CD4-positive, alpha-beta memory T cell (primary cell): ENCODE data around the gene EDEM2. TPM values are rescaled to one million over a fixed set of nuclear protein-coding genes. Genes with fewer than 3 reads are reported as not detected.

Source experiments
- CTCF ChIA-PET: fragments of 350-600 bp; sonication (Branson Sonifier 250); formaldehyde crosslinking; loops from one replicate; lab custom pipeline; 2021; ENCODE audit warnings: inconsistent platforms; ENCODE audit not compliant: partially characterized antibody; lab: Charles Lee
- POLR2A ChIA-PET: fragments of 350-600 bp; sonication (Branson Sonifier 250); formaldehyde crosslinking; loops from one replicate; lab custom pipeline; 2021; ENCODE audit not compliant: partially characterized antibody; lab: Charles Lee
- DNase-seq, 5 donors: peaks; one replicate each; pipeline versions ENCODE4 v3.0.0 to v3.0.0-alpha.2; 2020 to 2022; ENCODE audit warnings: mixed read lengths in 1 of 5
- H3K27ac ChIP-seq: one replicate; pipeline ENCODE4 v1.7.0; 2013; ENCODE audit warnings: low read depth, low read length
- H3K27me3 ChIP-seq: 2 replicates; pipeline ENCODE4 v1.7.0; 2013; ENCODE audit warnings: mild to moderate bottlenecking, low read length, moderate library complexity; ENCODE audit not compliant: insufficient read depth
- H3K36me3 ChIP-seq: 2 replicates; pipeline ENCODE4 v1.7.0; 2013; ENCODE audit warnings: mild to moderate bottlenecking, low read length, moderate library complexity; ENCODE audit not compliant: insufficient read depth
- H3K4me1 ChIP-seq: 2 replicates; pipeline ENCODE4 v1.7.0; 2013; ENCODE audit warnings: mild to moderate bottlenecking, low read length, moderate library complexity; ENCODE audit not compliant: insufficient read depth
- H3K4me3 ChIP-seq, 2 donors: one replicate each; pipeline ENCODE4 v1.7.0; 2013; ENCODE audit warnings: low read length in 2 of 2, mild to moderate bottlenecking in 1 of 2
- H3K9me3 ChIP-seq, 2 donors: one replicate each; pipeline ENCODE4 v1.7.0; 2013; ENCODE audit warnings: low read length in 2 of 2, control low read depth in 1 of 2; ENCODE audit not compliant: control insufficient read depth in 1 of 2
- H3K27ac Mint-ChIP-seq, 7 donors: one replicate each; pipeline ENCODE4 v1.8.0; 2020 to 2021; ENCODE audit warnings: mixed read lengths in 7 of 7, mild to moderate bottlenecking in 6 of 7, inconsistent platforms in 3 of 7, moderate library complexity in 3 of 7
- H3K27me3 Mint-ChIP-seq, 2 donors: one replicate each; pipeline ENCODE4 v1.8.0; 2020 to 2021; ENCODE audit warnings: mixed read lengths in 2 of 2
- H3K36me3 Mint-ChIP-seq, 2 donors: one replicate each; pipeline ENCODE4 v1.8.0; 2020 to 2021; ENCODE audit warnings: mixed read lengths in 2 of 2, inconsistent platforms in 1 of 2, mild to moderate bottlenecking in 1 of 2
- H3K4me1 Mint-ChIP-seq, 4 donors: one replicate each; pipeline ENCODE4 v1.8.0; 2020 to 2021; ENCODE audit warnings: mixed read lengths in 4 of 4, mild to moderate bottlenecking in 1 of 4
- H3K4me3 Mint-ChIP-seq, 8 donors: one replicate each; pipeline ENCODE4 v1.8.0; 2020 to 2021; ENCODE audit warnings: mixed read lengths in 8 of 8, mild to moderate bottlenecking in 7 of 8, moderate library complexity in 6 of 8, inconsistent platforms in 3 of 8
- H3K9me3 Mint-ChIP-seq, 8 donors: one replicate each; pipeline ENCODE4 v1.8.0; 2020 to 2021; ENCODE audit warnings: mixed read lengths in 8 of 8, mild to moderate bottlenecking in 5 of 8, inconsistent platforms in 3 of 8, moderate library complexity in 1 of 8
- intact Hi-C: fragments of 100-400 bp; cut with micrococcal nuclease; formaldehyde crosslinking; loops from one replicate; pipeline ENCODE4 v1.15.1; 2023
- polyA plus RNA-seq, 2 donors: library from polyadenylated mRNA; unstranded; fragments of 300-500 nt; fragmentation: Illumina TruSeq; gene quantifications; one replicate each; pipeline ENCODE4 v1.2.3, GENCODE V29; 2021
- total RNA-seq, 2 experiments: library from RNA; stranded (reverse); gene quantifications; one replicate each; pipeline ENCODE4 v1.2.3, GENCODE V29; 2021

EDEM2 gene
- total and polyA plus RNA-seq, 4 experiments from 2014 or later, result 27.2 to 62.1 (median 39.8) TPM

GRCh38 chr20:35125753-35126152 lies 21.4 kb downstream of the EDEM2 start:
- peak overlapping the region in 2 of 7 donors; percentile 58 to 76 for H3K27ac Mint-ChIP-seq
- intact Hi-C loops, result no loop called here
- no peaks in the 10 kb centered on the region for H3K4me1 ChIP-seq
- H3K27me3 Mint-ChIP-seq, result no peaks in the 10 kb centered on the region
- peaks cover 0 to 2% (median under 1%) of the 10 kb centered on the region in 4 donors for H3K4me1 Mint-ChIP-seq
- H3K4me3 ChIP-seq, result no peak overlapping the region
- no peaks in the 10 kb centered on the region for H3K27me3 ChIP-seq
- no peaks in the 10 kb centered on the region for H3K9me3 ChIP-seq
- H3K36me3 Mint-ChIP-seq, result peaks cover 42 to 69% of the 10 kb centered on the region in 2 donors
- POLR2A ChIA-PET, result no interaction called here
- H3K4me3 Mint-ChIP-seq, result no peak overlapping the region
- DNase-seq, result no peak
- H3K9me3 Mint-ChIP-seq, result no peaks in the 10 kb centered on the region
- peaks cover 54% of the 10 kb centered on the region for H3K36me3 ChIP-seq
- CTCF ChIA-PET, result interaction anchor here (0.7 kb wide), 1 partner anchor 30 kb away, joined by 4 read pairs; no protein-coding TSS in a partner anchor
- H3K27ac ChIP-seq, result no peak overlapping the region

GRCh38 chr20:35122756-35123405 lies 24.3 kb downstream of the EDEM2 start:
- ChIA-PET CTCF (interaction anchor here (0.8 kb wide), 1 partner anchor 11 kb away, joined by 3 read pairs; no protein-coding TSS in a partner anchor), POLR2A (no interaction called here)
- intact Hi-C loops, result no loop called here
- no peaks in the 10 kb centered on the region for H3K9me3 ChIP-seq
- no peaks in the 10 kb centered on the region for H3K4me1 ChIP-seq
- H3K36me3 Mint-ChIP-seq, result peaks cover 64 to 84% of the 10 kb centered on the region in 2 donors
- peaks cover 0 to 2% (median under 1%) of the 10 kb centered on the region in 4 donors for H3K4me1 Mint-ChIP-seq
- peaks cover 77% of the 10 kb centered on the region for H3K36me3 ChIP-seq
- DNase-seq, result no peak
- H3K27me3 ChIP-seq, result no peaks in the 10 kb centered on the region
- no peak overlapping the region for H3K4me3 Mint-ChIP-seq
- H3K4me3 ChIP-seq, result no peak overlapping the region
- H3K27ac Mint-ChIP-seq, result peak overlapping the region in 1 of 7 donors; percentile 43
- no peak overlapping the region for H3K27ac ChIP-seq
- no peaks in the 10 kb centered on the region for H3K27me3 Mint-ChIP-seq
- H3K9me3 Mint-ChIP-seq, result no peaks in the 10 kb centered on the region

- Mint-ChIP-seq H3K4me3 (no peak overlapping the region), H3K27me3 (no peaks in the 10 kb centered on the region), H3K9me3 (no peaks in the 10 kb centered on the region), H3K27ac (no peak overlapping the region), H3K36me3 (peaks cover 62 to 87% of the 10 kb centered on the region in 2 donors), H3K4me1 (no peaks in the 10 kb centered on the region)
- ChIA-PET POLR2A (no interaction called here), CTCF (interaction anchor here (0.7 kb wide), 1 partner anchor 25 kb away, joined by 3 read pairs; no protein-coding TSS in a partner anchor)
- no peak for DNase-seq
- no peaks in the 10 kb centered on the region for H3K27me3 ChIP-seq
- no peak overlapping the region for H3K27ac ChIP-seq
- intact Hi-C loops, result no loop called here
- H3K36me3 ChIP-seq, result peaks cover 74% of the 10 kb centered on the region
- no peaks in the 10 kb centered on the region for H3K9me3 ChIP-seq
- no peaks in the 10 kb centered on the region for H3K4me1 ChIP-seq
- H3K4me3 ChIP-seq, result no peak overlapping the region
Measured at GRCh38 chr20:35121186-35121585, 25.9 kb downstream of the EDEM2 start.

- Mint-ChIP-seq H3K27ac (peak overlapping the region in 3 of 7 donors; percentile 8 to 18 (median 11)), H3K36me3 (peaks cover 64 to 89% of the 10 kb centered on the region in 2 donors), H3K9me3 (no peaks in the 10 kb centered on the region), H3K4me1 (no peaks in the 10 kb centered on the region), H3K27me3 (no peaks in the 10 kb centered on the region), H3K4me3 (no peak overlapping the region)
- Histone ChIP-seq H3K36me3 (peaks cover 78% of the 10 kb centered on the region), H3K27me3 (no peaks in the 10 kb centered on the region), H3K4me3 (no peak overlapping the region), H3K4me1 (no peaks in the 10 kb centered on the region), H3K27ac (no peak overlapping the region), H3K9me3 (no peaks in the 10 kb centered on the region)
- DNase-seq, result no peak
- CTCF ChIA-PET, result interaction anchor here (1.4 kb wide), 1 partner anchor 24 kb away, joined by 8 read pairs; no protein-coding TSS in a partner anchor
- POLR2A ChIA-PET, result interaction anchor here (1.1 kb wide), 1 partner anchor 108 kb away, joined by 3 read pairs; no protein-coding TSS in a partner anchor
- intact Hi-C loops, result no loop called here
Measured at GRCh38 chr20:35120012-35120701, 27.0 kb downstream of the EDEM2 start.

- H3K36me3 Mint-ChIP-seq, result peaks cover 47 to 75% of the 10 kb centered on the region in 2 donors
- CTCF ChIA-PET, result interaction anchor here (1.1 to 1.3 kb wide), 2 partner anchors 25 to 91 kb away, joined by 3 read pairs; partner anchors contain the start of gene TRPC4AP
- POLR2A ChIA-PET, result no interaction called here
- Histone ChIP-seq H3K27me3 (no peaks in the 10 kb centered on the region), H3K27ac (no peak overlapping the region), H3K36me3 (peaks cover 55% of the 10 kb centered on the region), H3K4me1 (no peaks in the 10 kb centered on the region), H3K4me3 (no peak overlapping the region), H3K9me3 (no peaks in the 10 kb centered on the region)
- no peak for DNase-seq
- peak overlapping the region in 1 of 8 donors; percentile 2 for H3K4me3 Mint-ChIP-seq
- H3K27ac Mint-ChIP-seq, result peak overlapping the region in 3 of 7 donors; percentile 15 to 74 (median 53)
- H3K4me1 Mint-ChIP-seq, result no peaks in the 10 kb centered on the region
- intact Hi-C loops, result no loop called here
- H3K9me3 Mint-ChIP-seq, result no peaks in the 10 kb centered on the region
- H3K27me3 Mint-ChIP-seq, result no peaks in the 10 kb centered on the region
Measured at GRCh38 chr20:35117629-35118028, 29.5 kb downstream of the EDEM2 start.

GRCh38 chr20:35117196-35117595 lies 29.9 kb downstream of the EDEM2 start:
- Histone ChIP-seq H3K27ac (no peak overlapping the region), H3K4me1 (no peaks in the 10 kb centered on the region), H3K9me3 (no peaks in the 10 kb centered on the region), H3K4me3 (no peak overlapping the region), H3K27me3 (no peaks in the 10 kb centered on the region), H3K36me3 (peaks cover 51% of the 10 kb centered on the region)
- Mint-ChIP-seq H3K27me3 (no peaks in the 10 kb centered on the region), H3K27ac (peak overlapping the region in 3 of 7 donors; percentile 41 to 61 (median 48)), H3K36me3 (peaks cover 47 to 73% of the 10 kb centered on the region in 2 donors), H3K9me3 (no peaks in the 10 kb centered on the region), H3K4me3 (no peak overlapping the region), H3K4me1 (no peaks in the 10 kb centered on the region)
- POLR2A ChIA-PET, result no interaction called here
- CTCF ChIA-PET, result no interaction called here
- intact Hi-C loops, result no loop called here
- DNase-seq, result no peak

GRCh38 chr20:35116258-35116657 lies 30.9 kb downstream of the EDEM2 start:
- Histone ChIP-seq H3K4me3 (no peak overlapping the region), H3K4me1 (no peaks in the 10 kb centered on the region), H3K27ac (no peak overlapping the region), H3K36me3 (peaks cover 41% of the 10 kb centered on the region), H3K9me3 (no peaks in the 10 kb centered on the region), H3K27me3 (no peaks in the 10 kb centered on the region)
- H3K27ac Mint-ChIP-seq, result peak overlapping the region in 3 of 7 donors; percentile 49 to 73 (median 73)
- ChIA-PET POLR2A (interaction anchor here (0.5 kb wide), 1 partner anchor 13 kb away, joined by 3 read pairs; no protein-coding TSS in a partner anchor), CTCF (interaction anchor here (1.4 kb wide), 1 partner anchor 20 kb away, joined by 3 read pairs; no protein-coding TSS in a partner anchor)
- intact Hi-C loops, result no loop called here
- H3K27me3 Mint-ChIP-seq, result no peaks in the 10 kb centered on the region
- H3K36me3 Mint-ChIP-seq, result peaks cover 48 to 69% of the 10 kb centered on the region in 2 donors
- H3K4me1 Mint-ChIP-seq, result no peaks in the 10 kb centered on the region
- no peak overlapping the region for H3K4me3 Mint-ChIP-seq
- H3K9me3 Mint-ChIP-seq, result no peaks in the 10 kb centered on the region
- DNase-seq, result no peak
